Stimulated activated CD4-positive, alpha-beta T cell treated with anti-CD3 and anti-CD28 coated beads, TNF-alpha, amount 100 ng/mL, for 1 hour (primary cell): Measurements from ENCODE around the gene TRIM15.
"Not testable (repeated sequence)": the region's sequence is repeated elsewhere in the genome, so short reads cannot be mapped to it uniquely, and the experiment has no call there.

ENCODE experiments used
- DNase-seq, 3 donors: peaks; one replicate each; pipeline ENCODE4 v3.0.0-alpha.2; 2020; ENCODE audit warnings: low read depth in 3 of 3, low spot score in 1 of 3

TRIM15 gene

DNA sequence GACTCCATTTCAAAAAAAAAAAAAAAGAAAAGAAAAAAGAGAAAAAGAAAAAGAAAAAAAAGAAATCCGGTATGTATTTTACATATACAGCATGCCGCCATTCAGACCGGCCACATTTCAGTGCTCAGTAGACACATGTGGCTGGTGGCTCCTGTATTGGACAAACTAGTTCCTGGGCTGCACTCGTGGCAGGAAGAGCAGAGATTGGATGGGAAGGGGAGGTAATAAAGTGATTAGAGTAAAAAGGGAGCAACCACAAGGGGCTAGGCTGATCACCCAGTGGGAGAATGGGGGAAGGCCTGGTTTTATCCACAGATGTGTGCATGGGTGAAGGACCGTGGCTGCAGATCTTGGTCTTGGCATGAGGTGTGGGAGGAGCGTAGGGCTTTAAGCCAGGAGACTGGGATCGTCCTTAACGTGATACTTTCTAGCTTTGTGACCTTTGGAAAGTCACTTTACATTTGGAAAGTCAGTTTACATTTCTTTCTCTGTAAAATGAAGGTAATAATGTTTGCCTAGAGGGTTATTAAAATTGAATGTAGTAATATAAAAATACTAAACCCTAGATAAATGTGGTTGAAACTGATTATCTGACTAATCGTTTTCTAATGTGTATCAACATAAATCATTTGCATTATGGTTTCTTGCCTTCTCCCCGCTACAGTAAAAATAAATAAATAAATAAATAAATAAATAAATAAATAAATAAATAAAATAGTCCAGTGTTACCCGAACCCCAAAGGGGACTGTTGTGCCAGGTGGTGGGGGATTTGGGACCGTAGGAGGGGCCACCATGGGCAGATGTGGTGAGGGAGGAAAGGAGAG is 869 bp upstream of the TRIM15 start:
- no peak for DNase-seq

DNA sequence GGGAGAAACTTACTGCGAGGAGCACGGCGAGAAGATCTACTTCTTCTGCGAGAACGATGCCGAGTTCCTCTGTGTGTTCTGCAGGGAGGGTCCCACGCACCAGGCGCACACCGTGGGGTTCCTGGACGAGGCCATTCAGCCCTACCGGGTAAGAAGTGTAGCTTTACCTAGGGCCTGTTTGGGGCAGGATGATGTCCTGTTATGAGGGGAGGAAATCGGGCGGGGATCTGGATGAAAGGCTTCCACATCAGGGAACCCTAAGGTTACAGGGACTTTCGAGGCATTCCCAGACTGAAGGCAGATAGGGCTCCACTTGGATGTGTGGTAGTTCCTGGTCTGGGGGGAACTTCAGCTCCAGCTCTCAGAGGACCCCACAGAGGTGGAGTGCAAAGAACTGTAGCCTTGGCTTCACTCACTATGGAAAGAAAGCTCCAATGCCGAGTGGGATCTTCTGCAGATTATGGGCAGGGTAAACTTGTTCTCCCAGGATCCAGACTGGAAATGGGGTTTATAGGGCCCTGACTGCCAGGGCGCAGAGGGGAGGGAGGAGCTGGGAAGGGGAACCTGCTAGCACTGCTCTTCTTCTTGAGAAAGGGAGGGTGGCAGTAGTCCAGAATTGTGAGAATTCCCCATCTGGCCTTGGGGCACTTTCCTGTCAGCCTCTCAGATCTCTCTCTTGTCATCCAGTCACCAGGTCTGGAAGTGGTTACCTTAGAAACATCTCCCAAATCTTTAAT is 740 bp downstream of the TRIM15 start:
- DNase-seq: no peak

DNA sequence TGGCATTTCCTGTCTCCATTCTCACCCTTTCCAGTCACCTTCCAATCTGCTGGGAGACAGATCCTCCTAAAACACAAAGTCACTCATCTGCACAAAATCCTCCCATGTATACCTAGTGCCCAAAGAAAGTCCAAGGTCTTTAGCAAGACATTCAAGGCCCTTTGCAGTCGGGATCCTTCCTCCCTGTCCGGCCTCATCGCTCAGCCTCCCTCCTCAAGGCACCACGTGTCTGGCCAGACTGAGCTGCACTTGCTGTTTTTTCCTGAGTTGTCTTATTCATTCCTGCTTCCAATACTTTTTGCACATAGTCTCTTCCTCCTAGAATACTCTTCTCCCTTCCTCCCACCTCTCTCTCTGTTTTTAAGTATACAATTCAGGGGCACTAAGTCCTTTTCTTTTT is 1.4 kb downstream of the TRIM15 start:
- DNase-seq: no peak

DNA sequence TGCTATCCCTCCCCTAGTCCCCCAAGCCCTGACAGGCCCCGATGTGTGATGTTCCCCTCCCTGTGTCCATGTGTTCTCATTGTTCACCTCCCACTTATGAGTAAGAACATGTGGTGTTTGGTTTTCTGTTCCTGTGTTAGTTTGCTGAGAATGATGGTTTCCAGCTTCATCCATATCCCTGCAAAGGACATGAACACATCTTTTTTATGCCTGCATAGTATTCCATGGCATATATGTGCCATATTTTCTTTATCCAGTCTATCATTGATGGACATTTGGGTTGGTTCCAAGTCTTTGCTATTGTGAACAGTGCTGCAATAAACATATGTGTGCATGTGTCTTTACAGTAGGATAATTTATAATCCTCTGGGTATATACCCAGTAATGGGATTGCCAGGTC is 1.9 kb downstream of the TRIM15 start:
- DNase-seq: not testable (repeated sequence)

DNA sequence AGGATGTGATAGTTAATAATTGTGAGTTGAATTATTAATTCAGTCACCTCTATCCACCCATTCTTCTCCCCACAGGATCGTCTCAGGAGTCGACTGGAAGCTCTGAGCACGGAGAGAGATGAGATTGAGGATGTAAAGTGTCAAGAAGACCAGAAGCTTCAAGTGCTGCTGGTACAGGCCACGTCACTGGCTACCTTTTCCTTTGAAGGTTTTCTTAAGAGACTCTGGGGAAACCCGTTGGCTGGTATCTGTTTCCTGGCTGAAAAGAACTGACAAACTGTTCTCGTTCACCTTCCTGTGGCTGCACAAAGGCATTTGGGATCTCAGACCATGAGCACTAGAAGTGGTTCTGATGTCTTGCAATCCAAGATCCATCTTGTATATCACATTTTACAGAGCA is 3.8 kb downstream of the TRIM15 start:
- no peak for DNase-seq

DNA sequence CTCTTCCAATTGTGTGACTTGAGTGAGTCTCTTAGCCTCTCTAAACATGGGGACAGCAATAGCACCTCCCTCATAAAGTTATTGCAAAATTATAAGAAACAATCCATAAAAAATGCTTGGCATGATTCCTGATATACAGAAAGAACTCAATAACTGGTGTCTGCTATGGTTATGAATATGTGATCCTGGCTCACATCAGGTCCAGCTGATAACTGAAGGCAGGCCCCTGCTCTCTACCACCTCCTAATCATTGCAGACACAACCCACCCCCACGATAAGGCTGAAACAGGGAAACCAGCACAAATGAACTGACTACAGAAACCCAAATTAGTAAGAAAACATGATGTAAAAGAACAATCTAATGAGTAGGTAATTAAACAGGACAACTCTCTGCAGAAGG is 5.4 kb downstream of the TRIM15 start:
- DNase-seq: no peak

DNA sequence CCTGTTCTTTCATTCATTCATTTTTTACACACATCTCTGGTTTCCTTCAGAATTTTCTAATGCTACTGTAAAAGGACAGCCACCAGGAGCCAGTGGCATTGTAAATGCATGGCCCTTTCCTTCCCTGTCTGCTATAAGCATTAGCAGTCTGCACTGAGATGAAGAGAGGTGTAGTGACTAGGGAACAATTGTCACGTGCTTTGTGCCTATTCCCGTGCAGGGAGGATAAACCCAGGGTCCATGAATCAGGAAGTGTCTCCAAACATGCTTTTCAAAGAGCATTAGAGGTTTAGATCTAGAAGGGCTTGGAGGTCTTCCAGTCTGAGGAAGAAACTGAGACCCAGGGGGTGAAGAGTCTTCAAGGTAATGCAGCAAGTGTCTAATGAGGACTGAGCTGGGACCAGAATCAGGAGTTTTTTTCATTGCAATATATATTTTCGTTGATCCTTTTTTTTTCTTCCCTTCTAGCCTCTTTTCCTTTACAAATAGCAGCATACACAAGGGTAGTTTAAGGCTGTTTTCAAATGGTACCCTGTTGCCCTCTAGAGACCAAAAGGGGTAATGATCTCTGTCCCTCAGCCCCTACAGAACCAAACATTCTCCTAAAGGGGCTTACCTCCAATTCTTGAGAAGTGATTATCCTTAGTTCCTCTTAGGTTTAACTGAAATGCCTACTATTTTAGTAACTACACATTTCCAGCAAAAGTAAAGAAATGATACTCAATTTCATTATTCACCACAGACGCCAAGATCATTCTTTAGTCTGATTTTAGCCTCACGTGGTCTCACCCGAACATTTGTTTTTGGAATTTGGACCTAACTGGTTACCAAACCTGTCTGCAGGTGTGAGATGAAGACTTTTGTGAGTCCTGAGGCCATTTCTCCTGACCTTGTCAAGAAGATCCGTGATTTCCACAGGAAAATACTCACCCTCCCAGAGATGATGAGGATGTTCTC is 6.6 kb downstream of the TRIM15 start:
- DNase-seq: no peak

DNA sequence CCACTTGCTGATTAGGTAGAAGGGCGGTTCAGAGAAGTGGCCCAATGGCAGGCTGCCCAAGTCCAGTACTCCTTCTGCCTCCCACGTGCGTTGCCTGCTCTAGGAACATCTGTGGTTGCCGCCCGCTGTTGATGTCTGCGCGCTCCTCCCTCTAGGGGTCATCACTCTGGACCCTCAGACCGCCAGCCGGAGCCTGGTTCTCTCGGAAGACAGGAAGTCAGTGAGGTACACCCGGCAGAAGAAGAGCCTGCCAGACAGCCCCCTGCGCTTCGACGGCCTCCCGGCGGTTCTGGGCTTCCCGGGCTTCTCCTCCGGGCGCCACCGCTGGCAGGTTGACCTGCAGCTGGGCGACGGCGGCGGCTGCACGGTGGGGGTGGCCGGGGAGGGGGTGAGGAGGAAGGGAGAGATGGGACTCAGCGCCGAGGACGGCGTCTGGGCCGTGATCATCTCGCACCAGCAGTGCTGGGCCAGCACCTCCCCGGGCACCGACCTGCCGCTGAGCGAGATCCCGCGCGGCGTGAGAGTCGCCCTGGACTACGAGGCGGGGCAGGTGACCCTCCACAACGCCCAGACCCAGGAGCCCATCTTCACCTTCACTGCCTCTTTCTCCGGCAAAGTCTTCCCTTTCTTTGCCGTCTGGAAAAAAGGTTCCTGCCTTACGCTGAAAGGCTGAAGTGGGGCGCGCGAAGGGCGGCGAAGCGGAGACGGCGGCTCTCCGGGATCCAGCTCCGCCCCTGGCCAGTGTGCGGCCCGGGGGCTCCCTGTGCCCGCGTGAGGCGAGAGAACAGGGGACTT is 8.5 kb downstream of the TRIM15 start:
- no peak for DNase-seq

DNA sequence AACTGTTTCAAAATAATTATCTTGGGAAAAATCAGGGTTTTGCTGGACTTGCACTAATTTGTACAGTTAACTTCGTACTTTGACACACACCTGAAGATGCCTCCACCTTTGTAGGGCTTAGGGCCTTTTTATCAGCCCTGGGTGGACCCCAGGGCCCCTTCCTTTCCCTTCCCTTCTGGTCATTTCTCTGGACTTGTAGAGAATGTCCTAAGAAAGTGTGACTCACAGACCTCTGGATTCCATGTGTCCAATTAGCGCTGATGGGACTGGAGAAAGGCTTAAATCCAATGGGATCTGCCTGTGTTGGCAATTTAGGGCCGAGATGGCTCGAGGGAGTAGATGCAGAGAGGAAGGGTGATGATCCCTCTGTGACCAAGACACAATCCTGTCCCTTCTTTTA is 9.3 kb downstream of the TRIM15 start:
- no peak for DNase-seq

DNA sequence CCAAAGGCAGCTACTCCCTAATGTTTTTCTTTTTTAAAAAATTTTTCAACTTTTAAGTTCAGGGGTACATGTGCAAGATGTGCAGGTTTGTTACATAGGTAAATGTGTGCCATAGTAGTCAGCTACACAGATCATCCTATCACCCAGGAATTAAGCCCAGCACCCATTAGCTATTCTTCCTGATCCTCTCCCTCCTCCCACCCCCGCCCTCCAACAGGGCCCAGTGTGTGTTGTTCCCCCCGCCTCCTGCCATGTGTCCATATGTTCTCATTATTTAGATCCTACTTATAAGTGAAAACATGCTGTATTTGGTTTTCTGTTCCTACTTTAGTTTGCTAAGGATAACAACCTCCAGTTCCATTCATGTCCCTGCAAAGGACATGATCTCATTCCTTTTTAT is 12.4 kb downstream of the TRIM15 start:
- DNase-seq: no peak

DNA sequence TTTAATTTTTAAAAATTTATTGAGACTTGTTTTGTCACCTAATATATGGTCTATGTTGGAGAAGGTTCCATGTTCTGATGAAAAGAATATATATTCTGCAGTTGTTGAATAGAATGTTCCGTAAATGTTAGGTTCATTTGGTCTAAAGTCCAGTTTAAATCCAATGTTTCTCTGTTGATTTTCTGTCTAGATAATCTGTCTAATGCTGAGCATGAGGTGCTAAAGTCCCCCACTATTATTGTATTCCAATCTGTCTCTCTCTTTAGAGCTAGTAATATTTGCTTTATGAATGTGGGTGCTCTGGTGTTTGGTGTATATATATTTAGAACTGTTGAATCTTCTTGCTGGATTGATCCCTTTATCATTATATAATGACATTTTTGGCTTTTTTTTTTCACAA is 15.5 kb downstream of the TRIM15 start:
- DNase-seq: no peak

DNA sequence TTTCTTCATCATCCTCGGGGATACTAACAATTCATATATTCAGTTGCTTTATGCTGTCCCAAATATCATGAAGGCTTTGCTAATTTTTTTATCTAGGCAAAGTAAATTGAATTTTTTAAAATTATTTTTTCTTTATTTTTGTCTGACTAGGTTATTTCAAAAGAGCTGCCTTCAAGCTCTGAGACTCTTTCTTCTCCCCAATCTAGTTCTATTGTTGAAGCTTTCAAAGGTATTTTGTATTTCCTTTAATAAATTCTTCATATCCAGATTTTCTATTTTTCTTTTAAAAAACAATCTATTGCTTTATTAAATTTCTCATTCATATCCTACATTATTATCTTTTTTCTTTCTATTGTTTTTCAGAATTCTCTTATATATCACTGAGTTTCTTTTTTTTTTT is 16.8 kb downstream of the TRIM15 start:
- no peak for DNase-seq

DNA sequence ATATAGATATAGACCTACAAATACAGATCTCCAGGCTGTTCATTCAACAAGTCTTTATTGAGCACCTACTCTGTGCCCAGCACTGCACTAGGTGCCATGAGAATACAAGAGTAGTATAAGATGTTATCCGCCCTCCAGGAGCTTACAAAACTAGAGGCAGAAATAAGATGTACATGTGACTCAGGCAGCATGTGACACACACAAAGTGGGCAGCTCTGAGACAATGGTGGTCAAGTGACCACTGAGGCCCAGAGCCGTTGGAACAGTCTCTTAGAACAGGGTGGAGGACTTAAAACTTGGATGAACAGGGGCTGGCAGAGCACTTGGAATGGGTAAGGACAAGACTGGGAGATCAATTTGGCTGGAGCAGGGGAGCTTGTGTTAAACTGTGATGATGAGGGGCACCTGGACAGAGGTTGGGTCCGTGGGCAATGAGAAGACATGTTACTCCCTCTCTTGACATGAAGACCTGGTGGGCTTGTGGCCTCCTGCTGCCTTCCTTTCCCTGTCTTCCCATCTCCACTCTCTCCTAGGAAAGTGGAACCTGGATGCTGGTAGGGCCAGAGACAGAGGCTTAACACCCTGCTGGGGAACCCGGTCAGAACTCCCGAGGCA is 21.2 kb downstream of the TRIM15 start:
- no peak for DNase-seq

DNA sequence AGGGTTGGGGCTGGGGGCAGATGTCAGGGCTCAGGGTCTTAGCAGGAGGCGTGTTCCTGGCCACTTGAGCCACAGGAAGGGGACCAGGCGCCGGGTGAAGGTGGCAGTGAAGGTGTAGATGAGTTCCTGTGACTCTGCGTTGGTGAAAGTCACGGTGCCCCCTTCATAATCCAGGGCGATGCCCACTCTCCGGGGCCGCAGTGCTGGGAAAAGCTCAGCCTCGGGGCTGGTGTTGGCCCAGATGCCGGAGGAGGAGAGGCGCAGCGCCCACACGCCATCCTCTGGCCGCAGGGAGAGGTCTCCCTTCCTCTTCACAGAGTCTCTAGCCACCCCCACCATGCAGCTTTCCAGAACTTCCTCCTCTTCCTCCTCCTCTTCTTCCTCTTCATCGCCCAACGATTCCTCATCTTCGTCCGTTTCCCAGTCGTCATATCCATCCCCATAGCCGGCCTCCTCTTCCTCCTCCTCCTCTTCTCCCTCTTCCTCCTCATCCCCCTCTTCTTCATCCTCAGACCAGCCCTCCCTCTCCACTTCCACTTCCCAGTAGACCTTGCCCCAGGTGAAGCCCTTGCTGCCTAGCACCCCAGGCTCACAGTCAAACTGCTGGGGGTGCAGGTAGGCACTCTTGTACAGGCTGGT is 22.6 kb downstream of the TRIM15 start:
- DNase-seq: no peak

DNA sequence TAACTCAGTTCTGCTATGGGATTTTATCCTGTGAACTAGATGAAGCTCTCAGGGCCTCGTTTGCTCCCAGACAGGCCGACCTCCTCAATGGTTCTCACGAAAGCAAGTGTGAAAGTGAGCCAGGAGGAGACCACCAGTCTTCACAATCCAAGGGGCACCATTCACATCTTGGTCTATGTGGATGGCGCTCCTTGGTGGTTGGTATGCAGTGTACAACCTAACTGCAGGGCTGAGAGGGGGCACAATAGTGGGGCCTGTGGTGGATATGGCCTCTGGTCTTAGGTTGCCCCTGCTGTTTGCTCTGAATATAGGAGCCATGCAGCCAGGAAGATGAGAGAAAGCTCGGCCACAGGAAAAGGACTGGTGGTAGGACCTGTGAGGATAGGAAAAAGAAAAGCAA is 25.2 kb downstream of the TRIM15 start:
- no peak for DNase-seq

DNA sequence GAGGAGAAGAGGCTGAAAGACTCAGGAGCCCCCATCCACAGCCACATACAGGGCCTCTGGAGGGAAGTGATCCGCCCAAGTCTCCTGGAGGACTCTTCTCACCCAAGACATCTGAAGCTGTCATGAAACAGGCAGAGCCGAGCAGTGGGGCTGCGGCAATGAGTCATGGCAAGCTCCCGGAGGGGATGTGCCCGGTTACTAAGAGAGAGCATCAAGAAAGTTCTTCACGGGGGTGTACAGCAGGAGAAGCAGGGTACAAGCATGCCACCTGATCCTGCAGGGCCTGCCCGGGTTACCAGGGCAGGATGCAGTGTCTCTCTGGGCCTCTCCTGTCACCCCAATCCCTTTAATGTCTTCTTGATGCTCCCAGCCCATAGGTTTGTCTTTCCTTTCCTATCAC is 28.7 kb downstream of the TRIM15 start:
- no peak for DNase-seq

DNA sequence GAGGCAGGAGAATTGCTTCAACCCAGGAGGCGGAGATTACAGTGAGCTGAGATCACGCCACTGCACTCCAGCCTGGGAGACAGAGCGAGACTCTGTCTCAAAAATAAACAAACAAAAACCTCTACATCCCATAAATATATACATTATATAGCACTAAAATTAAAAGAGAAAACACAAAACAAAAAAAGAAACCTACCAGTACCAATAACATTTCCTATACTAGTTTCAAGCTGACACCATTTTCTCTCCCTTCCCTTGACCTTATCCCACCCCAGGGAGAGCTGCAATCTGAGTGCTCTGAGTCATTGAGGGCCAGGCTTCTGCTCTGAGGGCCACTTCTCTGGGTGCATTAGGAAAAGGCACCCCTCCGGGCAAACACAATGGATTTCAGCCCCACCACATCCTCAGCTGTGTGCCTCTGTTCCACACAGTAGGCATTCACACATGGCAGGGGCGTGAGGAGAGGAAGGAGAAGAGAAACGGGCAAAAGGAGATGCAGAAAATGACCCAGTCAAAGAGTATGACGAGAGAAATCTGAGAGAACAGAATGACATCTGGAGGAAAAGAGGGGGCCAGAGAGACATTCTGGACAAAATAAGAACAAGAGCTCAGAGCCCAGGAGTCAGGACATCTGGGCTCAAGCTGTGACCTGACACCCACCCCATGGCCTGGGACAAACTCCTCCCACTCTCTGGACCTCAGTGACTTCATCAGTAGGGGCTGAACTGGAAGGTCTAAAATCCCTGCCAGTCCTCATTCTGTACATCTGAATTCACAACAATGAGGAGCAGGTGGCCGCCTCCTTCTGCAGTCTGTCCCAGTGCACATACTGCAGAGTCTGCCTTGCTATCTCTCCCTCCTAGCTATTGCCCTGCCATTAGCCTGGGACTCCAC is 31.7 kb downstream of the TRIM15 start:
- no peak for DNase-seq

DNA sequence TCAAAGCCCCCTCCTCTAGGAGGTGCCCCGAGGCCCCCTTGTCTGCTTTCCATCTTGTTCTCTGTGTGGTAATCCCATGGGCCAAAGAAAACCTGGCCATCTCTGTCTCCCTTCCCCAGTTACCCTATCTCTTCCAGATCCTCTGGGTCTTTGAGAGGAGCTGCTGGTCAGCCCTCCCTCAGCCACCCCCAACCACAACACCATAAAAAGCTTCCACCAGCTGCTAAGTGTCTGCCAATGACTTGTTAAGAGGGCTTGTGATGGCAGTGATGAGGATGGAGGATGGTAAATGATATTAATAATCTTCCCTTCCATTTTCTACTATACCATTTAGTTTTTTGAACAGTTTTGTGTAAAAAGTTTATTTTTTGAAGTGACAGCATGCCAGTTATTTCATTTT is 32.6 kb downstream of the TRIM15 start:
- no peak for DNase-seq

DNA sequence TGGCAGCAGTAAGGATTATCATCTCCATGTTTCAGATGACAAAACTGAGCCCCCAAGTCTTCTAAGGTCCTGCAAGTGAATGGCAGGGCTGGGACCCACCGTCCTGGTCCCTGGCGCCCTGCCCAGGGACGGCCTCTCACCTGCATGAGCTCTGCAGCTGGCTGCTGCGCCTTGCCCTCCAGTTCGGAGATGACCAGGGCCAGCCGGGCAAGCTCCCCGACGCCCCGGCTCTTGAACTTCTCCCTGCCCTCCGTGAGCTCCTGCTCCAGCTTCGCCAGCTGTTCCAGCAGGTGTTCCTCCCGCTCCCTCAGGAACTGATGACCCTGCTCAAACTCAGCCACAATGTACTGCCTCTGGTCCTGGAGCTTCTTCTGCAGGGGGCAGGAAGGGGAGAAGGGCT is 33.0 kb downstream of the TRIM15 start:
- no peak for DNase-seq
